ENCODE data around the gene TECR.

TECR gene

GRCh38 chr19:14515501-14516047, 13.8 kb upstream of the TECR start:
- Histone ChIP-seq H3K4me2 (peak overlapping the region; percentile 90 to 99 (median 95)), H3K36me3 (peaks cover 35 to 52% (median 45%) of the 10 kb centered on the region in 11 experiments), H4K20me1 (peaks cover 38 to 60% (median 46%) of the 10 kb centered on the region in 11 experiments), H3K27me3 (no peaks in the 10 kb centered on the region), H3K4me3 (peak overlapping the region; percentile 84 to 99 (median 95)), H3K9me3 (replicated peaks in 1 of 11) (no peaks in the 10 kb centered on the region), H3K27ac (peak overlapping the region in 5 of 11 experiments; percentile 7 to 93 (median 49); a peak in 3 of 22 replicates), H3K4me1 (peaks cover 67 to 84% (median 81%) of the 10 kb centered on the region in 10 experiments), H3K9ac (peak overlapping the region; percentile 95 to 99 (median 98))
- no peak for TF ChIP-seq Cebpa-rat (IDR thresholded peaks at IDR 0.05)

- Histone ChIP-seq H4K20me1 (peaks cover 38 to 60% (median 46%) of the 10 kb centered on the region in 11 experiments), H3K27me3 (no peaks in the 10 kb centered on the region), H3K9me3 (replicated peaks in 1 of 11) (no peaks in the 10 kb centered on the region), H3K27ac (peak overlapping the region in 5 of 11 experiments; percentile 14 to 99 (median 93); a peak in 4 of 22 replicates), H3K4me3 (peak overlapping the region; percentile 84 to 99 (median 95)), H3K9ac (peak overlapping the region; percentile 95 to 99 (median 98)), H3K4me2 (peak overlapping the region; percentile 90 to 99 (median 95)), H3K36me3 (peaks cover 35 to 52% (median 45%) of the 10 kb centered on the region in 11 experiments), H3K4me1 (peaks cover 62 to 81% (median 78%) of the 10 kb centered on the region in 10 experiments)
- TF ChIP-seq Cebpa-rat (IDR thresholded peaks at IDR 0.05) = no peak
These were observed 13.3 kb upstream of the TECR start for GRCh38 chr19:14516048-14516534.

- Histone ChIP-seq H3K36me3 (peaks cover 35 to 52% (median 45%) of the 10 kb centered on the region in 11 experiments), H3K4me2 (peak overlapping the region; percentile 90 to 99 (median 95)), H3K9me3 (replicated peaks in 1 of 11) (no peaks in the 10 kb centered on the region), H3K9ac (peak overlapping the region; percentile 95 to 99 (median 98)), H3K4me3 (peak overlapping the region; percentile 84 to 99 (median 95)), H4K20me1 (peaks cover 38 to 60% (median 46%) of the 10 kb centered on the region in 11 experiments), H3K27ac (peak overlapping the region; percentile 92 to 99 (median 97)), H3K4me1 (peaks cover 59 to 76% (median 72%) of the 10 kb centered on the region in 10 experiments), H3K27me3 (no peaks in the 10 kb centered on the region)
- no peak for TF ChIP-seq Cebpa-rat (IDR thresholded peaks at IDR 0.05)
These were observed 12.5 kb upstream of the TECR start for GRCh38 chr19:14516746-14517438.

GRCh38 chr19:14517446-14517839, 12.0 kb upstream of the TECR start:
- Histone ChIP-seq H3K27me3 (no peaks in the 10 kb centered on the region), H3K36me3 (peaks cover 35 to 50% (median 45%) of the 10 kb centered on the region in 11 experiments), H3K9me3 (replicated peaks in 1 of 11) (no peaks in the 10 kb centered on the region), H3K4me3 (peak overlapping the region; percentile 84 to 99 (median 95)), H4K20me1 (peaks cover 38 to 57% (median 46%) of the 10 kb centered on the region in 11 experiments), H3K4me2 (peak overlapping the region; percentile 90 to 99 (median 95)), H3K27ac (peak overlapping the region; percentile 92 to 99 (median 97)), H3K9ac (peak overlapping the region; percentile 95 to 99 (median 98)), H3K4me1 (peaks cover 63 to 76% (median 72%) of the 10 kb centered on the region in 10 experiments)
- no peak for TF ChIP-seq Cebpa-rat (IDR thresholded peaks at IDR 0.05)

GRCh38 chr19:14517840-14518505, 11.4 kb upstream of the TECR start, which contains the start of gene DNAJB1:
Gene DNAJB1, minus strand, starts transcription at chr19:14518397. Its CDS starts 48 bp downstream, at chr19:14518349.
- Histone ChIP-seq H3K36me3 (peaks cover 35 to 45% (median 42%) of the 10 kb centered on the region in 11 experiments), H3K4me3 (peak within 1 kb of the TSS; percentile 84 to 99 (median 95)), H3K27ac (peak within 1 kb of the TSS; percentile 92 to 99 (median 97)), H3K4me1 (peaks cover 69 to 76% (median 73%) of the 10 kb centered on the region in 10 experiments), H3K27me3 (no peaks in the 10 kb centered on the region), H4K20me1 (peaks cover 38 to 52% (median 46%) of the 10 kb centered on the region in 11 experiments), H3K9me3 (replicated peaks in 1 of 11) (no peaks in the 10 kb centered on the region), H3K4me2 (peak within 1 kb of the TSS; percentile 90 to 99 (median 96)), H3K9ac (peak within 1 kb of the TSS; percentile 95 to 99 (median 98))
- no peak for TF ChIP-seq Cebpa-rat (IDR thresholded peaks at IDR 0.05)

- H3K4me2 ChIP-seq = peak overlapping the region; percentile 55 to 96 (median 79)
- H3K9ac ChIP-seq = peak overlapping the region in 10 of 11 experiments; percentile 2 to 72 (median 66); a peak in 13 of 22 replicates
- H3K9me3 ChIP-seq (replicated peaks in 1 of 11) = no peaks in the 10 kb centered on the region
- H3K36me3 ChIP-seq = peaks cover 24 to 31% (median 29%) of the 10 kb centered on the region in 11 experiments
- peaks cover 64 to 73% (median 70%) of the 10 kb centered on the region in 10 experiments for H3K4me1 ChIP-seq
- no peak for TF ChIP-seq Cebpa-rat (IDR thresholded peaks at IDR 0.05)
- no peaks in the 10 kb centered on the region for H3K27me3 ChIP-seq
- peaks cover 33 to 38% (median 37%) of the 10 kb centered on the region in 11 experiments for H4K20me1 ChIP-seq
- H3K27ac ChIP-seq = peak overlapping the region; percentile 58 to 88 (median 77)
- H3K4me3 ChIP-seq = peak overlapping the region in 6 of 10 experiments; percentile 29 to 63 (median 41); a peak in 6 of 20 replicates
These were observed 10.0 kb upstream of the TECR start for GRCh38 chr19:14519245-14519859.

GRCh38 chr19:14519860-14520407, 9.5 kb upstream of the TECR start:
- peak overlapping the region; percentile 58 to 83 (median 77); a peak in 20 of 22 replicates for H3K27ac ChIP-seq
- H3K9ac ChIP-seq = peak overlapping the region in 9 of 11 experiments; percentile 2 to 64 (median 34); a peak in 10 of 22 replicates
- peak overlapping the region; percentile 55 to 96 (median 79) for H3K4me2 ChIP-seq
- H3K4me3 ChIP-seq = no peak overlapping the region
- peaks cover 58 to 67% (median 64%) of the 10 kb centered on the region in 10 experiments for H3K4me1 ChIP-seq
- H3K9me3 ChIP-seq (replicated peaks in 1 of 11) = no peaks in the 10 kb centered on the region
- no peak for TF ChIP-seq Cebpa-rat (IDR thresholded peaks at IDR 0.05)
- peaks cover 18 to 26% (median 23%) of the 10 kb centered on the region in 11 experiments for H3K36me3 ChIP-seq
- no peaks in the 10 kb centered on the region for H3K27me3 ChIP-seq
- peaks cover 27 to 32% (median 31%) of the 10 kb centered on the region in 11 experiments for H4K20me1 ChIP-seq
